Measurements from ENCODE around the gene CFAP70.

GRCh38 chr10:73310475-73310874 is 48.2 kb downstream of the CFAP70 start:
- TF ChIP-seq CTCF (IDR thresholded peaks at IDR 0.05 in 2 of 3, conservative IDR thresholded peaks at IDR 0.05 in 1 of 3; ENCODE audit: borderline replicate concordance in 1 of 3, insufficient read depth in 1 of 3, low read depth in 2 of 3, low read length in 2 of 3) (no peak), EZH2 (IDR thresholded peaks at IDR 0.05) (no peak), POLR2A (IDR thresholded peaks at IDR 0.05; ENCODE audit: borderline replicate concordance, extremely low read depth, insufficient read depth, insufficient read length) (no peak), CEBPB (IDR thresholded peaks at IDR 0.05; ENCODE audit: low read depth) (no peak), SP1 (IDR thresholded peaks at IDR 0.05; ENCODE audit: low read depth) (no peak), ATF3 (IDR thresholded peaks at IDR 0.05) (no peak), ZNF274 (IDR thresholded peaks at IDR 0.05; ENCODE audit: low read depth, low read length) (no peak), POLR2AphosphoS5 (IDR thresholded peaks at IDR 0.05; ENCODE audit: low read depth, low read length) (no peak), ZFX (IDR thresholded peaks at IDR 0.05) (no peak), RAD21 (IDR thresholded peaks at IDR 0.05; ENCODE audit: low read depth) (no peak), REST (IDR thresholded peaks at IDR 0.05; ENCODE audit: low read depth) (no peak), EZH2phosphoT487 (IDR thresholded peaks at IDR 0.05; ENCODE audit: borderline replicate concordance) (no peak), YY1 (IDR thresholded peaks at IDR 0.05; ENCODE audit: extremely low read depth, insufficient replicate concordance, low read depth, low read length) (no peak), MAX (IDR thresholded peaks at IDR 0.05) (no peak)
